Neural progenitor cell (in vitro differentiated cells): ENCODE measurements around the gene DHRS12. TPM values are rescaled to one million over a fixed set of nuclear protein-coding genes. Genes with fewer than 3 reads are reported as not detected.

Source experiments
- DNase-seq: peaks from one replicate; pipeline ENCODE4 v3.0.0-alpha.2; 2016; ENCODE audit warnings: low spot score
- H2AFZ ChIP-seq: fragments of 200-600 bp; sonication (generic); replicated peaks from 2 replicates; pipeline ENCODE4 v1.6.1; 2016; ENCODE audit warnings: antibody characterized with exemption
- H3F3A ChIP-seq: fragments of 200-600 bp; sonication (generic); 2 replicates; pipeline ENCODE4 v1.6.1; 2016; ENCODE audit warnings: antibody characterized with exemption, low read depth
- H3K27ac ChIP-seq: fragments of 200-600 bp; sonication (generic); 2 replicates; pipeline ENCODE4 v1.5.1; 2016; ENCODE audit warnings: mild to moderate bottlenecking
- H3K27me3 ChIP-seq: fragments of 200-600 bp; sonication (generic); 2 replicates; pipeline ENCODE4 v1.6.1; 2016; ENCODE audit warnings: mild to moderate bottlenecking, moderate library complexity
- H3K36me3 ChIP-seq: fragments of 200-600 bp; sonication (generic); 2 replicates; pipeline ENCODE4 v1.5.1; 2016
- H3K4me1 ChIP-seq: fragments of 200-600 bp; sonication (generic); 2 replicates; pipeline ENCODE4 v1.6.1; 2016; ENCODE audit warnings: mixed run types
- H3K4me2 ChIP-seq: fragments of 200-600 bp; sonication (generic); 2 replicates; pipeline ENCODE4 v1.6.1; 2016
- H3K4me3 ChIP-seq: fragments of 200-600 bp; sonication (generic); 2 replicates; pipeline ENCODE4 v1.5.1; 2016
- H3K79me2 ChIP-seq: fragments of 200-600 bp; sonication (generic); 2 replicates; pipeline ENCODE4 v1.6.1; 2016; ENCODE audit warnings: low read depth
- H3K9ac ChIP-seq: fragments of 200-600 bp; sonication (generic); 2 replicates; pipeline ENCODE4 v1.6.1; 2016
- H3K9me3 ChIP-seq: fragments of 200-600 bp; sonication (generic); 2 replicates; pipeline ENCODE4 v1.5.1; 2016; ENCODE audit warnings: low read depth
- H4K20me1 ChIP-seq: fragments of 200-600 bp; sonication (generic); 2 replicates; pipeline ENCODE4 v1.6.1; 2016; ENCODE audit warnings: low read depth
- H3K27ac Mint-ChIP-seq: 3 replicates; pipeline ENCODE4 v1.8.0; 2021; ENCODE audit warnings: mixed read lengths
- H3K27me3 Mint-ChIP-seq: 2 replicates; pipeline ENCODE4 v1.8.0; 2022; ENCODE audit warnings: low read depth, mild to moderate bottlenecking, inconsistent platforms, moderate library complexity, mixed read lengths; ENCODE audit not compliant: insufficient read depth
- H3K36me3 Mint-ChIP-seq: 3 replicates; pipeline ENCODE4 v1.8.0; 2021; ENCODE audit warnings: mixed read lengths
- H3K4me1 Mint-ChIP-seq: 3 replicates; pipeline ENCODE4 v1.8.0; 2021; ENCODE audit warnings: mixed read lengths
- H3K4me3 Mint-ChIP-seq: 3 replicates; pipeline ENCODE4 v1.8.0; 2021; ENCODE audit warnings: mild to moderate bottlenecking, moderate library complexity, mixed read lengths
- H3K9me3 Mint-ChIP-seq: 3 replicates; pipeline ENCODE4 v1.8.0; 2020; ENCODE audit warnings: mixed read lengths
- EZH2 ChIP-seq: fragments of 200-600 bp; sonication (generic); IDR thresholded peaks from 2 replicates; pipeline ENCODE4 v1.6.1; 2017; ENCODE audit warnings: antibody characterized with exemption, mild to moderate bottlenecking, moderate library complexity
- EZH2phosphoT487 ChIP-seq: fragments of 200-600 bp; sonication (generic); IDR thresholded peaks from 2 replicates; pipeline ENCODE4 v1.6.1; 2017; ENCODE audit warnings: antibody characterized with exemption
- total RNA-seq: library from RNA; depleted of rRNA; stranded (reverse); fragments of >200 nt; gene quantifications from 2 replicates; pipeline ENCODE4 v1.2.3, GENCODE V29; 2015; ENCODE audit warnings: low replicate concordance
- TF ChIP-seq, protein P1 (sequence below): fragments of 200-600 bp; sonication (generic); IDR thresholded peaks from 2 replicates; pipeline ENCODE4 v1.5.1; 2017; ENCODE audit warnings: antibody characterized with exemption, mild to moderate bottlenecking

Gene DHRS12
- total RNA-seq, 1 donor from 2014 or later: 5.2 TPM

DNA sequence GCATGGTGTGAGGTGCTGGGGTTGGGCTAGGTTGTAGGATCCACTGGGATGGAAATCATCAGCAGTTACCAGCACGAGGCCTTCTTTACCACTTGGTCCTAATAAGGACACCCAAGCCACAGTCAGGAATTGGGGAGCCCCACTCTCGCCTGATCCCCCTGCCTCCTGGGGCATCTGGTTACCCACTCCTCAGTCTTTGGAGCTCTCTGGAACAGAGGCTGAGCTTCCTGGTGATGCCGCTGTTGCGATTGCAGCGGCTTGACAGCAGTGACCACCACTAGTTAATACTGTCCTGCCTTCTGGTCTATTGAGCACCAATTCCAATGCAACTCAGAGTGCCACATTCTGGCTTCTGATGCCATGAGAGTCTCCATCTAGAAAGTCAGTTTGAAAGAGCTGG lies 27.6 kb upstream of the DHRS12 start:
- Histone ChIP-seq H3K27ac (no peak overlapping the region), H3F3A (no peaks in the 10 kb centered on the region), H3K36me3 (no peaks in the 10 kb centered on the region), H2AFZ (no peak overlapping the region), H3K9me3 (no peaks in the 10 kb centered on the region), H3K9ac (no peak overlapping the region), H3K27me3 (no peaks in the 10 kb centered on the region), H4K20me1 (no peaks in the 10 kb centered on the region), H3K79me2 (no peaks in the 10 kb centered on the region), H3K4me1 (peaks cover 3% of the 10 kb centered on the region), H3K4me2 (no peak overlapping the region), H3K4me3 (no peak overlapping the region)
- H3K36me3 Mint-ChIP-seq: no peaks in the 10 kb centered on the region
- H3K4me3 Mint-ChIP-seq: no peak overlapping the region
- DNase-seq: no peak
- no peak overlapping the region for H3K27ac Mint-ChIP-seq
- TF ChIP-seq EZH2phosphoT487 (no peak), EZH2 (no peak)
- peaks cover 2% of the 10 kb centered on the region for H3K27me3 Mint-ChIP-seq
- peaks cover 4% of the 10 kb centered on the region for H3K4me1 Mint-ChIP-seq
- H3K9me3 Mint-ChIP-seq: no peaks in the 10 kb centered on the region

DNA sequence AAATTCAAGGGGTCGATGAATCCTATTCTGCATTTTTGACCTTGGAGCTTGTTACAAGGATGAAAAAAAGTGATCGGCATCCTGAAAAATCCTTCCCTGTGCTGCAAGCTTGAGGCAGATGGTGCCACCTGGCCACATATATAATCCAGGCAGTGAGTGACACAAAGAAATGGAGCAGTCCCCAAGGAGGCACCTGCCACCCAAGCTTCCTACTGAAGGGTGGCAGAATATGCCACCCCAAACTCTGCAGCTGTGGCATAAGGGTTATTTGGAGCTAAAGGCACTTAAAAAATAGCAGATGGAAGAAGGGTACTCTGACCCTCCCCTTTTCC lies 25.6 kb upstream of the DHRS12 start:
- Histone ChIP-seq H4K20me1 (no peaks in the 10 kb centered on the region), H3K79me2 (no peaks in the 10 kb centered on the region), H3K27ac (no peak overlapping the region), H3K36me3 (no peaks in the 10 kb centered on the region), H3K9me3 (no peaks in the 10 kb centered on the region), H3F3A (no peaks in the 10 kb centered on the region), H3K27me3 (no peaks in the 10 kb centered on the region), H3K4me2 (no peak overlapping the region), H3K4me3 (no peak overlapping the region), H3K9ac (no peak overlapping the region), H3K4me1 (peaks cover 3% of the 10 kb centered on the region), H2AFZ (no peak overlapping the region)
- Mint-ChIP-seq H3K27ac (no peak overlapping the region), H3K4me1 (peaks cover 4% of the 10 kb centered on the region), H3K4me3 (no peak overlapping the region), H3K9me3 (no peaks in the 10 kb centered on the region), H3K36me3 (no peaks in the 10 kb centered on the region), H3K27me3 (peaks cover 2% of the 10 kb centered on the region)
- no peak for TF ChIP-seq EZH2phosphoT487
- no peak for TF ChIP-seq EZH2
- TF ChIP-seq, protein P1, sequence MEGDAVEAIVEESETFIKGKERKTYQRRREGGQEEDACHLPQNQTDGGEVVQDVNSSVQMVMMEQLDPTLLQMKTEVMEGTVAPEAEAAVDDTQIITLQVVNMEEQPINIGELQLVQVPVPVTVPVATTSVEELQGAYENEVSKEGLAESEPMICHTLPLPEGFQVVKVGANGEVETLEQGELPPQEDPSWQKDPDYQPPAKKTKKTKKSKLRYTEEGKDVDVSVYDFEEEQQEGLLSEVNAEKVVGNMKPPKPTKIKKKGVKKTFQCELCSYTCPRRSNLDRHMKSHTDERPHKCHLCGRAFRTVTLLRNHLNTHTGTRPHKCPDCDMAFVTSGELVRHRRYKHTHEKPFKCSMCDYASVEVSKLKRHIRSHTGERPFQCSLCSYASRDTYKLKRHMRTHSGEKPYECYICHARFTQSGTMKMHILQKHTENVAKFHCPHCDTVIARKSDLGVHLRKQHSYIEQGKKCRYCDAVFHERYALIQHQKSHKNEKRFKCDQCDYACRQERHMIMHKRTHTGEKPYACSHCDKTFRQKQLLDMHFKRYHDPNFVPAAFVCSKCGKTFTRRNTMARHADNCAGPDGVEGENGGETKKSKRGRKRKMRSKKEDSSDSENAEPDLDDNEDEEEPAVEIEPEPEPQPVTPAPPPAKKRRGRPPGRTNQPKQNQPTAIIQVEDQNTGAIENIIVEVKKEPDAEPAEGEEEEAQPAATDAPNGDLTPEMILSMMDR: no peak
- DNase-seq: no peak

DNA sequence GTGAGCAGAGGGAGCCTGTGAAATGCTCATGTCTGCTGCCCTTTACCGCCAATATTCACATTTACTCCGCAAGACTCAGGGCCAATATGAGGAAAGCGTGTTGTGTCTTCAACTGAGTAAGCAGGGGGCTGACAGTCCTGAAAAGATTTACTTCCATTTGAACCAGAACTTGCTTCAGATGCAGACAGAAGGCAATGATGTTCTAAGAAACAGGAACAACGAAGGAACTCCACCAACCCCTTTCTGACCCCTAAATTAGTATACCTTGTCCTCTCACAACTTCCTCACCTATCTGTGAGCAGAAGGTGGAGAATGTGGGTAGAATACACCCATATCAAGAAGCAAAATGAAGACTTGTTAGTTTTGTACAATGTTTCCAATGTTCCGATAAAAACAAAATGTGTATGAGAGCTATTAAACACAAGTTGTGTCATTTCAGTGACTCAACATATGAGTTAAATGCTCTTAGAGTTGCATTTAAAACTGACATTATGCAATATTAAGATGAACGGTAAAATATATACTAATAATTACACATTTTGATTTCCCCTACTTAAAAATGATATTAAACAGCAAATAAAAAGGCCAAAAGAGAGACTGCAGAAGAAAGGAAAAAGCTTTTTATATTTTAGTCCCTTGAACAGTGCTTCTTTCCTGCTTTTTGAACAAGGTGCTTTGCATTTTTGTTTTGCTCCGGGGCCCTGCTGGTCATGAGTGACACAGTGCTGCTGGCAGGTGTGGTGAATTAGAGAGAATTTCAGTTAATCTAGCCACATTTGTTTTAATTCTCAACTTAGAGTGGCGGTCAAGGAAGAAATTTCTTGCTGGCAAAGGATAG lies 25.0 kb upstream of the DHRS12 start:
- peaks cover 2% of the 10 kb centered on the region for H3K27me3 Mint-ChIP-seq
- Histone ChIP-seq H3K9ac (no peak overlapping the region), H3K4me2 (no peak overlapping the region), H3K4me3 (no peak overlapping the region), H3K4me1 (peaks cover 3% of the 10 kb centered on the region), H3F3A (no peaks in the 10 kb centered on the region), H3K27ac (no peak overlapping the region), H2AFZ (no peak overlapping the region), H4K20me1 (no peaks in the 10 kb centered on the region), H3K36me3 (no peaks in the 10 kb centered on the region), H3K79me2 (no peaks in the 10 kb centered on the region), H3K9me3 (no peaks in the 10 kb centered on the region), H3K27me3 (no peaks in the 10 kb centered on the region)
- no peak overlapping the region for H3K27ac Mint-ChIP-seq
- H3K4me1 Mint-ChIP-seq: peaks cover 4% of the 10 kb centered on the region
- TF ChIP-seq EZH2phosphoT487 (no peak), EZH2 (no peak)
- TF ChIP-seq, protein P1: no peak
- no peaks in the 10 kb centered on the region for H3K9me3 Mint-ChIP-seq
- no peaks in the 10 kb centered on the region for H3K36me3 Mint-ChIP-seq
- DNase-seq: no peak
- H3K4me3 Mint-ChIP-seq: no peak overlapping the region

DNA sequence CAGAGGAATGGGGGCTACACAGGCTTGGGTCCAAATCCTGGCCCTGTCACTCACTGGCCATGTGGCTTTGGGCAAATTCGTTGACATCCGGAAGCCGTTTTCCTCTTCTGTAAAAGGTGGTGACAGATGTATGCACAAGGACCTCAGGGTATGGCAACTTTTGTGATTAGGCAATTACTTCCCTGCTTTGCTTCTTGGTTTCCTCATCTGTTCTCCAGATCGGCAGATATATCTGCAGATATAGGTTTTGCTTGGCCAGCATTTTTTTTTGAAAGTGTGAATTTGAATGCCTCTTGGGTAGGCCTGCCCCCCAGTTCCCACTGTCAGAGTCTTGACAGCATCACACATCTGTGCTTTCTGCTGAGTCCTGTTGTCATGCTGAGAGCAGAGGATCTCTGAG lies 23.3 kb upstream of the DHRS12 start:
- no peaks in the 10 kb centered on the region for H3K9me3 Mint-ChIP-seq

More for the DNA sequence above, 23.3 kb upstream of the DHRS12 start:
- Mint-ChIP-seq H3K4me1 (peaks cover 1% of the 10 kb centered on the region), H3K36me3 (no peaks in the 10 kb centered on the region), H3K4me3 (no peak overlapping the region), H3K27me3 (peaks cover 2% of the 10 kb centered on the region), H3K27ac (peak overlapping the region; percentile 26)
- Histone ChIP-seq H3K4me2 (no peak overlapping the region), H3K9ac (no peak overlapping the region), H3K27me3 (no peaks in the 10 kb centered on the region), H2AFZ (no peak overlapping the region), H3K79me2 (no peaks in the 10 kb centered on the region), H3K27ac (no peak overlapping the region), H4K20me1 (no peaks in the 10 kb centered on the region), H3F3A (no peaks in the 10 kb centered on the region), H3K4me1 (peaks cover 3% of the 10 kb centered on the region), H3K9me3 (no peaks in the 10 kb centered on the region), H3K4me3 (no peak overlapping the region), H3K36me3 (no peaks in the 10 kb centered on the region)
- TF ChIP-seq, protein P1: no peak
- TF ChIP-seq EZH2 (no peak), EZH2phosphoT487 (no peak)
- DNase-seq: no peak
